Stimulated activated CD4-positive, alpha-beta T cell treated with anti-CD3 and anti-CD28 coated beads, Interleukin-1b, Interleukin-23, amount 100 ng/mL, for 24 hours (primary cell): ENCODE data around the gene ST6GALNAC3.

Experiments
- DNase-seq, 4 experiments: peaks; one replicate each; pipeline ENCODE4 v3.0.0-alpha.2; 2020; ENCODE audit warnings: low read depth in 4 of 4, low spot score in 1 of 4

The ST6GALNAC3 gene

GRCh38 chr1:76186554-76187170, 112.1 kb downstream of the ST6GALNAC3 start:
- no peak for DNase-seq

GRCh38 chr1:76187436-76187835, 112.9 kb downstream of the ST6GALNAC3 start:
- no peak for DNase-seq

- DNase-seq, result no peak
Observed at GRCh38 chr1:76189310-76189709, 114.8 kb downstream of the ST6GALNAC3 start.

- DNase-seq, result no peak
Observed at GRCh38 chr1:76190749-76191424, 116.3 kb downstream of the ST6GALNAC3 start.

GRCh38 chr1:76191561-76191960, 117.0 kb downstream of the ST6GALNAC3 start:
- DNase-seq, result no peak

GRCh38 chr1:76198452-76198851, 123.9 kb downstream of the ST6GALNAC3 start:
- no peak for DNase-seq

GRCh38 chr1:76202670-76203069, 128.1 kb downstream of the ST6GALNAC3 start:
- no peak for DNase-seq

- DNase-seq, result no peak
Observed at GRCh38 chr1:76203127-76203526, 128.6 kb downstream of the ST6GALNAC3 start.

GRCh38 chr1:76209238-76209637, 134.7 kb downstream of the ST6GALNAC3 start:
- no peak for DNase-seq

- no peak for DNase-seq
Observed at GRCh38 chr1:76209648-76210047, 135.1 kb downstream of the ST6GALNAC3 start.

GRCh38 chr1:76210160-76210559, 135.6 kb downstream of the ST6GALNAC3 start:
- DNase-seq, result no peak

GRCh38 chr1:76218888-76219287, 144.3 kb downstream of the ST6GALNAC3 start:
- no peak for DNase-seq

GRCh38 chr1:76219366-76219818, 144.8 kb downstream of the ST6GALNAC3 start:
- no peak for DNase-seq

- no peak for DNase-seq
Observed at GRCh38 chr1:76224752-76225151, 150.2 kb downstream of the ST6GALNAC3 start.

GRCh38 chr1:76225526-76225925, 151.0 kb downstream of the ST6GALNAC3 start:
- DNase-seq, result no peak

- no peak for DNase-seq
Observed at GRCh38 chr1:76227621-76228020, 153.1 kb downstream of the ST6GALNAC3 start.

- no peak for DNase-seq
Observed at GRCh38 chr1:76229279-76230005, 154.9 kb downstream of the ST6GALNAC3 start.

- DNase-seq, result no peak
Observed at GRCh38 chr1:76230842-76231281, 156.3 kb downstream of the ST6GALNAC3 start.

- no peak for DNase-seq
Observed at GRCh38 chr1:76231320-76231719, 156.8 kb downstream of the ST6GALNAC3 start.

GRCh38 chr1:76232666-76233065, 158.1 kb downstream of the ST6GALNAC3 start:
- DNase-seq, result no peak

- DNase-seq, result no peak
Observed at GRCh38 chr1:76234061-76234460, 159.5 kb downstream of the ST6GALNAC3 start.

GRCh38 chr1:76237211-76237610, 162.7 kb downstream of the ST6GALNAC3 start:
- DNase-seq, result no peak
